GM19397 (cell line): Measurements from ENCODE around the gene ERGIC1.

Experiments
- ATAC-seq: cut with Tn5 transposase; IDR thresholded peaks from one replicate; pipeline ENCODE4 v1.9.1; 2021; ENCODE audit warnings: mild to moderate bottlenecking, moderate library complexity; ENCODE audit not compliant: unreplicated experiment

Gene ERGIC1

GRCh38 chr5:172827841-172828240 is 6.2 kb upstream of the ERGIC1 start:
- no peak for ATAC-seq

- ATAC-seq, result no peak
Measured at GRCh38 chr5:172828911-172829431, 5.1 kb upstream of the ERGIC1 start.

- no peak for ATAC-seq
Measured at GRCh38 chr5:172830275-172830799, 3.7 kb upstream of the ERGIC1 start.

- ATAC-seq, result no peak
Measured at GRCh38 chr5:172830876-172831662, 3.0 kb upstream of the ERGIC1 start.

- no peak for ATAC-seq
Measured at GRCh38 chr5:172832383-172833315, 1.4 kb upstream of the ERGIC1 start.

- no peak for ATAC-seq
Measured at GRCh38 chr5:172833372-172833685, 722 bp upstream of the ERGIC1 start.

- peak; percentile 25 for ATAC-seq
Measured at GRCh38 chr5:172834415-172835289, 601 bp downstream of the ERGIC1 start.

- ATAC-seq, result no peak
Measured at GRCh38 chr5:172835290-172835993, 1.4 kb downstream of the ERGIC1 start.

- no peak for ATAC-seq
Measured at GRCh38 chr5:172835994-172836356, 1.9 kb downstream of the ERGIC1 start.

- peak; percentile 77 for ATAC-seq
Measured at GRCh38 chr5:172837640-172838039, 3.6 kb downstream of the ERGIC1 start.

GRCh38 chr5:172838151-172838875 is 4.3 kb downstream of the ERGIC1 start:
- no peak for ATAC-seq

GRCh38 chr5:172839669-172840431 is 5.8 kb downstream of the ERGIC1 start:
- no peak for ATAC-seq

- no peak for ATAC-seq
Measured at GRCh38 chr5:172840432-172841154, 6.5 kb downstream of the ERGIC1 start.

- no peak for ATAC-seq
Measured at GRCh38 chr5:172841256-172841655, 7.2 kb downstream of the ERGIC1 start.

- no peak for ATAC-seq
Measured at GRCh38 chr5:172843825-172844576, 9.9 kb downstream of the ERGIC1 start.

- no peak for ATAC-seq
Measured at GRCh38 chr5:172844577-172844838, 10.5 kb downstream of the ERGIC1 start.

GRCh38 chr5:172845154-172845553 is 11.1 kb downstream of the ERGIC1 start:
- ATAC-seq, result no peak

- no peak for ATAC-seq
Measured at GRCh38 chr5:172845576-172845975, 11.5 kb downstream of the ERGIC1 start.
